ENCODE results near the gene MEX3A.
A peak's percentile ranks its signal among the peaks of the same experiment; 100 is the strongest.
"Not testable (repeated sequence)": the region's sequence is repeated elsewhere in the genome, so short reads cannot be mapped to it uniquely, and the experiment has no call there.

MEX3A gene

DNA sequence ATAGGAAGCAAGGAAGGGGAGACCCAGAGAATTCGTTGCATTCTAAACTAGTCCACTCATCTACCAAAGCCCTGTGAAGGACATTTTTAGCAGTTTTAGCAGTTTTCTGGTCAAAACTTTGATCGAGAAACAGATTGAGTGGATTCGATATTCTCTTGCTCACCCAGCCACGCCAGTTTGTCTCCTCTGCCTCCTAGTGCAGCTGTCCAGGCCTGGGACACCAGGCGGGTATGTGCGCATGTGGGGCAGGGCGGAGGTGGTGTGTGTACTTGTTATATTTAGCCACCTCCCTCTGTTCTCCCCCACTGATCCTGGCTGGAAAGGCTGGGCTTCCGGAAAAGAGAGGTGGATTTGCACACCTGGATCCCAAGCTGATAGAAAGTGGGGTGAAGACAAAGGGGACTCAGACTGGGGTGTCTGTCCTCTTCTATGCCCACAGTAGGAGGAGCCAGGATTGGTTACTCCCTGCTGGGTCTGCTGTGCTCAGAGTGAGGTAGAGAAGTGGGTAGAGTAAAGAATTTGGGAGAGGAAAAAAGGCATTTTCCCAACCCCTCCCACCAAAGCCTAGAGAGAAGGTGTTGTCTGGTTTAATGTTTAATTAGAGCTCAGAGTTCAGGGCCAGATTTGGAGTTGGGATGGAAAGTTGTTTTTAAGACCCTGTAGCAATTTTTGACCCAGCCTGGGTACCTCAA, 36.1 kb upstream of the MEX3A start:
- no peak for DNase-seq

DNA sequence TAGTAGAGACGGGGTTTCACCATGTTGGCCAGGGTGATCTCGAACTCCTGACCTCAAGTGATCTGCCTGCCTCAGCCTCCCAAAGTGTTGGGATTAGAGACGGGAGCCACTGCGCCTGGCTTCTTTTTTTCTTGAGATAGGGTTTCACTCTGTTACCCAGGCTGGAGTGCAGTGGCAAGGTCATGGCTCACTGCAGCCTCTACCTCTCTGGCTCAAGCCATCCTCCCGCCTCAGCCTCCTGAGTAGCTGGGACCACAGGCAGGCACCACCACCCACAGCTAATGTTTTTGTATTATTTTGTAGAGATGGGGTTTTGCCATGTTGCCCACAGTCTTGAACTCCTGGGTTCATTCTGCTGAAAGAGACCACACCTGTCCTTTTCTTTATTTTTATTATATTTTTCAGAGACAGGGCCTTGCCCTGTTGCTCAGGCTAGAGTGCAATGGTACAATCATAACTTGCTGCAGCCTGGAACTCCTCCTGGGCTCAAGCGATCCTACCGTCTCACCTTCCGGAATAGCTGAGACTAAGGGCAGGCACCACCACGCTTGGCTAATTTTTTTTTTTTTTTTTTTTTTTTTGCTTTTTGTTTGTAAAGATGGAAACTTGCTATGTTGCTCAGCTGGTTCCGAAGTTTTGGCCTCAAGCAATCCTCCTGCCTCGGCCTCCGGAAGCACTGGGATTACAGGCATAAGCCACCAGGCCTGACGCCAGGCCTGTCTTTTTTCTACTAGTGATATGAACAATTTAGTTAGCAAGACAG, 35.3 kb upstream of the MEX3A start:
- no peak for DNase-seq

DNA sequence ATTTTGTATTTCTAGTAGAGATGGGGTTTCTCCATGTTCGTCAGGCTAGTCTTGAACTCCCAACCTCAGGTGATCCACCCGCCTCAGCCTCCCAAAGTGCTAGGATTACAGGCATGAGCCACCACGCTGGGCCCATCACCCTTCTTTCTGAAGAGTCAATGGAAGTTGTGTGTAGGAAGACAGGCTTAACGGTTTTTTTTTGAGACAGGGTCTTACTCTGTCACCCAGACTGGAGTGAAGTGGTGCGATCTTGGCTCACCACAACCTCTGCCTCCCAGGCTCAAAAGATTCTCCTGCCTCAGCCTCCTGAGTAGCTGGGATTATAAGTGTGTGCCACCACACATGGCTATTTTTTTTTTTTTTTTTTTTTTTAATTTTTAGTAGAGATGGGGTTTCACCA, 34.5 kb upstream of the MEX3A start:
- not testable (repeated sequence) for DNase-seq

DNA sequence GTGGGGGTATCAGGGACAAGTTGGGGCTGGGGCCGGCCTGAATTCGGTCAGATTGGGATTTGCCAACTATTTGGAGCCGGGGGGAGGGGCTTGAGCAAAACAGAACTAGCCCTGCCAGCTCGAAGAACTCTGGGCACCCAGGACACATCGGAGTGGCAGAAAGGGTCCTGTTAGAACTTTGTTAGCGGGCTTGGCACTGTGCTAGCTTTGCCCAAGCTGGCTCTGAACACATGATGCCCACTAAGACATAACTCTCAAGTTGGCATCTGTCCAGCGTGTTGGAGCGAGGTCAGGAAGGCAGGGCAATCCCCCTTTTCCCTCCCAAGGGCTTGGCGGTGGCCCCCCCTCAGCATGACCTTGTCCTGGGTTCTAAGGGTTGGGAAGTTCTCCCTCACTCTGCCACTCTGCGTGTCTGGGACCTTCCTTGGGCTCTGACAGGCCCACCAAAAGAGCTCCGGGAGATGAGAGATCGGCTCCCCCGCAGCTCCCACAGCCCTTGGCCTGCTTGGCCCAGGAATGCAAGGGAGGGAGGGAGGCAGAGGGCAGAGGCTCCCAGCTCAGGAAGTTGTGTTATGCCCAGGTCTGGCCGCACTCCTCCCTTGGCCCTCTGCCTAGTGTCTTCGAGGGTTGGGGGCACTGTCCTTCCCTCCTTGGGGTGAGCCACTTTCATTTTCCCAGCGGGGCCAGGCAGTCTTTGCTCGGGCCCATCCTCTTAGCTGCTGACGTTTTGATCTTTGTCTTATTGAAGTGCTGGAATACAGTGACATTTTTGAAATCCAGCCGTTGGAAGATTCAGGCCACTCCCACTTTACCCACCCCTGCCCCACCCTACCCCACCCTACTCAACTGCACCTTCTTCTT, 33.5 kb upstream of the MEX3A start:
- peak; percentile 25 for DNase-seq

DNA sequence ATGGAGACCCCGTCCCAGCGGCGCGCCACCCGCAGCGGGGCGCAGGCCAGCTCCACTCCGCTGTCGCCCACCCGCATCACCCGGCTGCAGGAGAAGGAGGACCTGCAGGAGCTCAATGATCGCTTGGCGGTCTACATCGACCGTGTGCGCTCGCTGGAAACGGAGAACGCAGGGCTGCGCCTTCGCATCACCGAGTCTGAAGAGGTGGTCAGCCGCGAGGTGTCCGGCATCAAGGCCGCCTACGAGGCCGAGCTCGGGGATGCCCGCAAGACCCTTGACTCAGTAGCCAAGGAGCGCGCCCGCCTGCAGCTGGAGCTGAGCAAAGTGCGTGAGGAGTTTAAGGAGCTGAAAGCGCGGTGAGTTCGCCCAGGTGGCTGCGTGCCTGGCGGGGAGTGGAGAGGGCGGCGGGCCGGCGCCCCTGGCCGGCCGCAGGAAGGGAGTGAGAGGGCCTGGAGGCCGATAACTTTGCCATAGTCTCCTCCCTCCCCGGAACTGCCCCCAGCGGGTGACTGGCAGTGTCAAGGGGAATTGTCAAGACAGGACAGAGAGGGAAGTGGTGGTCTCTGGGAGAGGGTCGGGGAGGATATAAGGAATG, 32.8 kb upstream of the MEX3A start:
- DNase-seq: no peak

DNA sequence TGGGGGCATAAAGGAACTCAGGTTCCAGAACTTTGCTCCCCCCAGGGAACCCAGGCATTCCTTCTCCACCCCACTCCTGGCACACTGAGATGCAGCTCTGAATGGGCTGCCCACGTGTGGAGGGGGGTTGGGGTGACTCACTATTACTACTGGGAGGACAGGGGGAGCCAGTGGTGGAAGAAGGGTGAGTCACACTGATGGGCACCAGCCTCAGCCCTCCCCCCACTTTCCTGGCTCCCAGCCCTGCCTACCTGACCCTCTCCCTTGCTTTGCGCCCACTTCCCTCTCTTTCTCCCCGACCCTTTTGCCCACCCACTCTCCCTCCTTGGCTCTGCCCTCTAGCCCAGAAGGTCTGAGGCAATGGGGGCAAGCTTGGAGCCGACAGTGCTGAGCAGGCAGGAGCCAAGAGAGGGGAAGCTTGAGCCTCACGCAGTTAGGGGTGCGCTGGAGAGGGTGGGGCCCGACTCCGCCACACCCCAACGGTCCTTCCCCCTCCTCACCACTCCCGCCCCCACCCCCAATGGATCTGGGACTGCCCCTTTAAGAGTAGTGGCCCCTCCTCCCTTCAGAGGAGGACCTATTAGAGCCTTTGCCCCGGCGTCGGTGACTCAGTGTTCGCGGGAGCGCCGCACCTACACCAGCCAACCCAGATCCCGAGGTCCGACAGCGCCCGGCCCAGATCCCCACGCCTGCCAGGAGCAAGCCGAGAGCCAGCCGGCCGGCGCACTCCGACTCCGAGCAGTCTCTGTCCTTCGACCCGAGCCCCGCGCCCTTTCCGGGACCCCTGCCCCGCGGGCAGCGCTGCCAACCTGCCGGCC, 32.0 kb upstream of the MEX3A start, which contains the start of gene LMNA:
Gene LMNA (plus strand): TSS at position 611 of the 818 bp plus-strand sequence. CDS start 208 bp downstream, outside the sequence.
- DNase-seq: peak; percentile 72

DNA sequence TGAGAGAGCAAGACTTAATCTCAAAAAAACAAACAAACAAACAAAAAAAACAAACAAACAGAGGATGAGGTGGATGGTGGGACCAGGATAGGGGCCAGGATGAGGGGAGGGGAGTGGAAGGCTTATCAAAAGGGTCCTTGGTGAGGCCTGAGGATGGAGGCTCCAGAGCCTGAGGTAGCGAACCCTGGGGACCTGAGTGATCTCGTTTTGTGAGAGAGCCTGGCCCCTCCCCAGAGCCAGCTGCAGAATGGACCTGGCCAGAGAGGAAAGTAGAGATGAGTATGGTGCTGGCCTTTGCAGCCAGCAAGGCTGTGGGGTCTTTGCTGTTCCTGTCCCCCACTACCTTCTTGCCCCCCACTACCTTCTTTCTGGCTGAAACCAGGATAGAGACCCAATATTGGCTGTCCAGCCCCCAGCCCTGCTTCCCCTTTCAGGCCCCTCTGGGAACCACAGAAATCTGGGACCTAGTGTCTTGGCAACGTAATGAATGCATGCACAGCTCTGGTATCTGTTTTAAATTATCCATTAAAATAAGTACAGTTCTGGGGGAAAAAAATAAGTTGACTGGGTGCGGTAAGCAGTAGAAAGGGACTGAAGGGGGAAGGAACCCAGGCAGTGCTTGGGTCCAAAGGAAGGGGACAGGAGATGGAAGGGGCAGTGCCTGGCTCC, 31.2 kb upstream of the MEX3A start:
- no peak for DNase-seq

DNA sequence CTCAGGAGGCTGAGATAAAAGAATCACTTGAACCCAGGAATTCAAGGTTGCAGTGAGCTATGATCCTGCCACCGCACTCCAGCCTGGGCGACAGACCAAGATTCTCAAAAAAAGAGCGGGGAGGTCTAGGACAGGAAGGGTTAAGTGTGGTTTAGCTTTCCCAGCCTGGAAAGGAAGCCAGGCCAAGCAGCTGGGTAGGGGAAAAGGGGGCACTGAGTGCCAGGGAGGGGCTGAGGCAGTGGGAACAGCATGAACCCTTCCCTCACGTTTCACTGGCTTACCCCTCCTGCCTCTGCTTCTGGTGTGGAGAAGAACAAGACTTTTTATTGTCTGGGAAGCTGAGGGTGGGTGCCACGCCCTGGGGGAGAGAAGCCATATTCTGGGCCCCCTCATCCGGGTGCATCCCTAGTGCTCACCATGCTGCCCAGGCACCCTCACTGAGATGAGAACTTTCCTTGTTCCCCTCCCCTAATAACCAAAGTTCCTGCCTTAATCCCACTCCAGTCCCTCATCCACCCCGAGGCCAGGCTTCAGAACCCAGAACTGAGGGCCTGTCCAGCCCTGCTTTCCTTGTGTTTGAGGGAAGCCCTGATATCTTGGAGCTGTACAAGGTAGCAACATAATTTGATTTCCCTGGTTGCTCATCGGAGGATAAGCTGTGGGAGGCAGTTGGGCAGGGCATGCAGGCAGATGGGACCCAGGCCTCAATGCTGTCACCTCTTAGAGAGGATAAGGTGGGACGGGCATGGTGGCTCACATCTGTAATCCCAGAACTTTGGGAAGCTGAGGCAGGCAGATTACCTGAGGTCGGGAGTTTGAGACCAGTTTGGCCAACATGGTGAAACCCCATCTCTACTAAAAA, 30.2 kb upstream of the MEX3A start:
- DNase-seq: no peak

DNA sequence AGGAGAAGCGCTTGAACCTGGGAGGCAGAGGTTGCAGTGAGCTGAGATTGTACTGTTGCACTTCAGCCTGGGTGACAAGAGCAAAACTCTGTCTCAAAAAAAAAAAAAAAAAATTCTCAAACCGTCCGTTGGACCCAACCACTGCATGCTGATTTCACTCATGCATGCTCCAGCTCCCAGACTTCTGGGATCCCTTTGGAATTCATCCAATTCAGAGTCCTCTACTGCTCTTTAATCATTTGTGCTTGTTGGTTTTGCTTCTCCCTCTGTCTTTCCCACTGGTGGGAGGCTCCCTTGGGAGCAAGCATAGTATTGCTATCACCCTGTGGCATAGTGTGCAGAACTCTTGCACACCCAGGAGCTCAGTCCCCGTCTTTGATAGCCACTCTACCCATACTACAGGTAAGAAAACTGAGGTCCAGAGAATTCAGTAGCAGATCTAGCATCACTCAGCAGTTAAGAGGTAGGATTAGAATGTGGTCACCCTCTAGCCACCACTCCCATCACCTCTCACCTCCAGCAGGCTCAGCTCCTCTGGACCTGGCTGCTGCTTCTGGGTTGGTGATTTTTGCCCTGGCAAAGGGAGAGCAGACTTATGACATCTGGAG, 29.2 kb upstream of the MEX3A start:
- DNase-seq: no peak

DNA sequence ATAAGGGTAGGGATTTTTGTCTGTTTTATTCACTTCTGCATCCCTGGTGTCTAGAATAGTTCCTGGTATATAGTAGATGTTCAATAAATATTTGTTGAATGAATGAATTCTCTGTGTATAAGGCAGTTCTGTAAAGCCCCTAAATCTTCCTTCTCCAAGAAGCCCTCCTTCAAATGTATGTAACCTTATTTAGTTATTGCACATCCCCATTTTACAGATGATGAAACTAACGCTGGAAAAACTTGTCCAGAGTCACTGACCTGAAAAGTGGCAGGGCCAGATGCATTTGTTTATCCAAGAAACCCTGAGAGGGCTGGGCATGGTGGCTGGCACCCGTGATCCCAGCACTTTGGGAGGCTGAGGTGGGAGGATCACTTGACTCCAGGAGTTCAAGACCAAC, 28.0 kb upstream of the MEX3A start:
- no peak for DNase-seq

DNA sequence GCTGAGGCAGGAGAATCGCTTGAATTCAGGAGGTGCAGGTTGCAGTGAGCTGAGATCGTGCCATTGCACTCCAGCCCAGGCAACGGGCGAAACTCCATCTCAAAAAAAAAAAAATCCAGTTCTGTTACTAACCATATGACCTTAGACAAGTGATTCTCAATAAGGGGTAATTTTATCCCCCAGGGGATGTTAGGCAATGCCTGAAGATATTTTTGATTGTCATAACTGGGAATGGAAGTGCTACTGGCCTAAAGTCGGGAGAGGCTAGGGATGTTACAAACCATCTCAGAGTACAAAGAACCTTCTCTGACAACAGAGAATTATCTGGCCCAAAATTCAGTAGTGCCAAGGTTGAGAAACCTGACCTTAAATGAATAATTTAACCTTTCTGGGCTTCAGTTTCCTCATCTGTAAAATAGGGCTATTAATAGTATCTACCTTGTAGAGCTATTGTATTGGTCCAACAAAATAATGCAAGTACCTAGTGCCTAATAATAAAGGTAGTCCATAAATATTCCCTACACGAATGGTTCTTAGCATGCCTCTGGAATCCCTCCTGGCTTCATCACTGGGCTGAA, 26.5 kb upstream of the MEX3A start:
- DNase-seq: no peak

DNA sequence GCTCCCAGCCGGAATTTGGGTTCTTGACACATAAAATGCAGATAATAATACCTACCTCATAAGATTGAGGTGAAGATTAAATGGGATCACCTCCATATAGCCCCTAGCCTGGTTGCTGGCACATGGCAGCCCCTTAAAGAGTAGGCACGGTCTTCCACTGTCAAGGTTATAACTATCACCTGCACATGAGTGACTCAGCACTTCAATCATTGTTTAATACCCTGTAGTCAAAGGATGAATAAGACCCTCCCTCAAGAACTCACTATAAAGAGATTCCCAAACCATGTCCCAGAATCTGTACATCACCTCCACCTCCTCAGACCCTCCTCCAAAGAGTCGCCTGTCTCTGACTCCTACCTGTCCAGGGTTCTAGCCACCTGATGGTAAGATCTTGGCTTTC, 25.8 kb upstream of the MEX3A start:
- no peak for DNase-seq

DNA sequence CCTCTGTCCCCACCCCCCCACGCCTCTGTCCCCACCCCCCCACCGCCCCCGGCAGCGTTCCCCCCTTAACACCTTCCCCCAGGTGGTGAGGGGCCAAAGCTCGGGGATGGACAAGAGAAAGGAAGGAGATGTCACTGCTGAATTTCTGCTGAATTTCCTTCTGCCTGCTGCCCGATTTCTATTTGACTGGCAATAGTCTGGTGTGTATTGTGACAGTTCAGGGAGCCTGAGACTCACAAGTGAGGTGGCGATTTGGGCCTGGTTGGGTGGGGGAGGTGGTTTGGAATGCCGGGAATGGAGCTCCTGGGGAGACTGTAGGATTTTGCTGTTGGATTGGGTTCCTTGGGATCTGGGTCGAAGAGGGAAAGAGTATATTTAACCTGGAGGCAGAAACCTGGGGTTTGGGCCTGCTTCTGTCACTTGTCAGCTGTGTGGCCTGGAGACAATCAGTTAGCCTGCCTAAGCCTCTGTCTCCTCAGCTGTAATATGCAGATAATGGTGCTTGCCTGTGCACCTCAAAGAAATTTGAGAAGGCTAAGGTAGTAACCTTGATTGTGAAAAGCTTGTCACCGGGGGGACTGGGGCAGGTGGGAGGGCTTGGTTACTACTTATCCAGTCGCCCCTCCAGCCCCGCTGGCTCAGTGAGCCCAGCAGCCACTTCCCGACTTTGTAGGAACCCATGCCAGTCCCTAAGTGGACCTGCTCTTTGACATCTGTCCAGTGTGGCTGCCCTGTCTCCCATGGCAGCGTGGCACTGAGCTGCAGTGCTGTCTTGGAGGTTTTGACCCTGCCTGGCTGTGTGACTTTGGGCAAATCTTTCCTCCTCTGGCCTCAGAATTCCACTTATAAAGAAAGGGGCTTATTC, 24.6 kb upstream of the MEX3A start:
- no peak for DNase-seq

DNA sequence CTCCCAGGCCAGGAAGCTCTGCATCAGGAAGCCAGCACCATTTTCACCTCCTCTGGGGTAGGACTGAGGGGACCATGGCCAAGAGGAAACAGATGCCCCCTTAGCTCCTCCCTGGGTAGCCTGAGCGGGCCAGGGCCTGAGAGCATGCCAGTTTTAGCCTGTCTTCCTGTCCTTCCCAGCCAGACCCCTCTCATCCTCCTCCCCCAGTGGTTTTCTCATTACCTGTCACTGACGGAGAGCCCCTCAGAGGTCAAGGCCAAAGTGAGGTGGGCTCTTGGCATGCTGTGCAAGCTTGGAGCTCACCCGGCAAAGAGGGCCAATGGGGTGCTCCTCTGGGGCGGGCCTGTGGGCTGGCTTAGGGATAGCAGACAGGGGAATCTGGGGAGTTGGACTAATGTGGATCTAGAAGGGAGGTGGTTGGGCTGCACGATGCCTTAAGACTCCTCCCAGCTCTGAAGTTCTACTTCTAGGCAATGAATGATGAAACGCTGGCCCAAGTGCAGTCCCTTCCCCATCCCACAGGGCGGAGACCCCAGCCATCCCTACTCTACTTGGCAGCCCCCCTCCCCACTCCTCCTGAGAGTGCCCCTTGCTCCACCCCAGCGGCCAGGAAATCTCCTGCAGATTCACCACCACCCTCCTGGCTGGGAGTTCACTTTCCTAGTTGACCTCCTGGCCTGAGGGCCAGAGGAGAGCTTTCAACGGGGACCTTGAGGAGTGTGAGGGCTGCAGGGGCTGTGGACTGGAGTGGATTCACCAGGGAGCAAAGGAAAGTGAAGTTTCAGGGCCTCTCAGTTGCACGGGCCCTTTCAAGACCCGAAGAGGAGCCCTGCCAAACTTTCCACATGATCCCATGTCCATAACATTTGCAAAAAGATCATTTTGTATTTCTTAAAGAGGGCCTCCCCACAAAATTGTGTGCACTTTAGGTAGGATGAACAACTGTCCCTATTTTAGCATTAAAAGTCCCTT, 22.9 kb upstream of the MEX3A start:
- DNase-seq: no peak

DNA sequence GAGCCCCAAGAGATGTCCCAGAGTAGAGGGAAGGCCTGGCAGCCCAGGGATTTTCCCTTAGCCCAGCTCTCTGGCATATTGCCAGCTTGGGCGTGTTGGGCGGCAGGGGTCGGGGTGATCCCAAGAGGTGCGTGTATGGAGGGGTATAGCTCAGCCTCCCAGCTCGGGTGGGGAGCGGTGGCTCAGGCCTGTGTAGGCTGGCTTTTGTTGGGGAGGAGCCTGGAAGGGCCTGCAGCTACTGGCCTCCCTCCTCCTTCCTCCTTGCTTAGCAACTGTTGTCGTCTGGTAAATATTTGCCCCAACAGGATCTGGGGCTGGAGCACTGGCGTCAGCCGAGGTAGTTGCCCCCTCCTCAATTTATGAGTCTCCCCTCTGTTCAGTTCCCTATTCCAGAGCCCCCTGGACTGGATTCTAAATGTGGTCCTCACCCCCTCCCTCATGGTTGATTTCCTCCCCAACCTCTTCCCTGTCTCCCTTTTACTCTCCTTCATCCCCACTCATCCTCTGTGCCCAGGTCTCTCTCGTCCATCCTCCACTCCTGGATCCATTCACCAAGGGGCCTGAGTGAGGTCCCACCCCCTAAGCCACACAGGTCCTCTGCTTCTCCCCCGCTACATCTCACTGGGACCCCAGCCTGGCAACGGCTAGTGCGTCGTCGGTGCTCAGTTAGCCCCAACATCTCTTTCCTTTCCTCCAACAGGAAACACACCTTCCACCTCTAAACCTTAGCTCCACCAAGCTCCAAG, 22.0 kb upstream of the MEX3A start:
- DNase-seq: peak; percentile 54

DNA sequence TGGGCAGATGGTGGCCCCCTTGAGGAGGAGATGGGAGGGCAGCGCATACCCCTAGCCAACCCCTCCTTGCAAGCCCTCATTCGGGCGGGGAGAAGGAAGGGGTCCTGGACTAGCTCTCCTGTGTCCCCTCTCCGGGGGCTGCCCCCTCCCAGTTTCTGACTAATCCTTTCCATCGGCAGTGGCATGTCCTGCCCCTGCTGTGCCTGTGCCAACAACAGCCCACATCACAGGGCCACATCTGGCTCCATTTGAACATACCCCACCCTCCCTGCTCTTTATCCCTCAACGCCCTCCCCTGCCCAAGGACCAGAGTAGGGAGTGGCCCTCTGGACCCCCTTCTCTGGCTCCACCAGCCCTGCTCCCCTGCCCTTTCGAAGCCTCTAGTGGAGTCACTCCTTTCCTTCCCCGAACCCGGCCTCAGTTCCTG, 21.3 kb upstream of the MEX3A start:
- DNase-seq: no peak

All from NCI-H1694 (cell line).